Measurements from ENCODE around the gene KRT3. TPM values are rescaled to one million over a fixed set of nuclear protein-coding genes. Genes with fewer than 3 reads are reported as not detected.

The KRT3 gene
- total and polyA plus RNA-seq, 9 of the 15 experiments (the other 6 are each of a cell fraction or from before 2014, with no cell fraction given): not detected

DNA sequence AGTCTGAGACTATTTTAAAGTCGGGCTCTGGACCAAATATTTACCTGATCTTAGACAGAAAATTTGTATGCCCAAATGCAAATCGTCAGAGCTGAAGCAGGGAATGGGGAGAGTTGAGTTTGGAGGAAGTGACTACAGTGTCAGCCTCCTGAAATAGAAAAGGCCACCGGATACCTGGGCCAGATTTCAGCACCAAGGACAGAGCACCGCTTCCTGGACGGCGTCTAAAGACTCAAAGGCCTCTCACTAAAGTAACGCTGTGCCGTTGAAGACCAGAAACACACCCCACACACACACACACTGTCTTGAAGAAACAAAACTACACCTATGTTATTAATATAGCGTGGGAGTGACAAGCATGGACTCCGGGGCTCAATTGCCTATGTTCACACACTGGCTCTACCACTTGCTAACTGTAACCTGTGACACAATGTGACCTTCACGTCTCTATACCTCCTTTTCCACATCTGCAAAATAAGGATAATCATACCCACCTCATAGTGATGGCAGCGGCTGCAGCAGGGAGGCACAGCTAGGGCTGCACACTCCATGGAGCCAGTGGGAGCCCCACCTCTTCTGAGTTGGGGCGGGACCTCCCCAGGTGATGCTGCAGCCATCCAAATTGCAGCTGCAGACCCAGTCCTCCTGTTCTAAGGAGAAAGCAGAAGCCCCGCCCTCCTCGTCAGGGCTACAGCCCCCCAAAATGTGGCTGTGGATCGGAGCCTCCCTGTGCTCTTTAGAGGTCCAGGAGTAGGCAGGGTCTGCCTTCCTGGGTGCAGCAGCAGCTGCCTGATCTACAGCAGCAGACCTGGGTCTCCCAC is 54.3 kb downstream of the KRT3 start (continued):
- TF ChIP-seq, protein P1, sequence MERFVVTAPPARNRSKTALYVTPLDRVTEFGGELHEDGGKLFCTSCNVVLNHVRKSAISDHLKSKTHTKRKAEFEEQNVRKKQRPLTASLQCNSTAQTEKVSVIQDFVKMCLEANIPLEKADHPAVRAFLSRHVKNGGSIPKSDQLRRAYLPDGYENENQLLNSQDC (CRISPR knock-in tag; IDR thresholded peaks at IDR 0.05): no peak
- 0 out of 2 replicates have a peak, but pooled peaks have one; percentile 24 for TF ChIP-seq ZNF134 (CRISPR knock-in tag; conservative IDR thresholded peaks at IDR 0.05)
- TF ChIP-seq GABPB1 (CRISPR knock-in tag; IDR thresholded peaks at IDR 0.05): 0 out of 2 replicates have a peak, but pooled peaks have one; percentile 26
- TF ChIP-seq, protein P2, sequence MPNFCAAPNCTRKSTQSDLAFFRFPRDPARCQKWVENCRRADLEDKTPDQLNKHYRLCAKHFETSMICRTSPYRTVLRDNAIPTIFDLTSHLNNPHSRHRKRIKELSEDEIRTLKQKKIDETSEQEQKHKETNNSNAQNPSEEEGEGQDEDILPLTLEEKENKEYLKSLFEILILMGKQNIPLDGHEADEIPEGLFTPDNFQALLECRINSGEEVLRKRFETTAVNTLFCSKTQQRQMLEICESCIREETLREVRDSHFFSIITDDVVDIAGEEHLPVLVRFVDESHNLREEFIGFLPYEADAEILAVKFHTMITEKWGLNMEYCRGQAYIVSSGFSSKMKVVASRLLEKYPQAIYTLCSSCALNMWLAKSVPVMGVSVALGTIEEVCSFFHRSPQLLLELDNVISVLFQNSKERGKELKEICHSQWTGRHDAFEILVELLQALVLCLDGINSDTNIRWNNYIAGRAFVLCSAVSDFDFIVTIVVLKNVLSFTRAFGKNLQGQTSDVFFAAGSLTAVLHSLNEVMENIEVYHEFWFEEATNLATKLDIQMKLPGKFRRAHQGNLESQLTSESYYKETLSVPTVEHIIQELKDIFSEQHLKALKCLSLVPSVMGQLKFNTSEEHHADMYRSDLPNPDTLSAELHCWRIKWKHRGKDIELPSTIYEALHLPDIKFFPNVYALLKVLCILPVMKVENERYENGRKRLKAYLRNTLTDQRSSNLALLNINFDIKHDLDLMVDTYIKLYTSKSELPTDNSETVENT (CRISPR knock-in tag; IDR thresholded peaks at IDR 0.05): no peak
- TF ChIP-seq, protein P3, sequence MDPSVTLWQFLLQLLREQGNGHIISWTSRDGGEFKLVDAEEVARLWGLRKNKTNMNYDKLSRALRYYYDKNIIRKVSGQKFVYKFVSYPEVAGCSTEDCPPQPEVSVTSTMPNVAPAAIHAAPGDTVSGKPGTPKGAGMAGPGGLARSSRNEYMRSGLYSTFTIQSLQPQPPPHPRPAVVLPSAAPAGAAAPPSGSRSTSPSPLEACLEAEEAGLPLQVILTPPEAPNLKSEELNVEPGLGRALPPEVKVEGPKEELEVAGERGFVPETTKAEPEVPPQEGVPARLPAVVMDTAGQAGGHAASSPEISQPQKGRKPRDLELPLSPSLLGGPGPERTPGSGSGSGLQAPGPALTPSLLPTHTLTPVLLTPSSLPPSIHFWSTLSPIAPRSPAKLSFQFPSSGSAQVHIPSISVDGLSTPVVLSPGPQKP (CRISPR knock-in tag; IDR thresholded peaks at IDR 0.05): no peak
- TF ChIP-seq ZNF212 (CRISPR knock-in tag; IDR thresholded peaks at IDR 0.05): no peak
- TF ChIP-seq RCOR1 (IDR thresholded peaks at IDR 0.05; ENCODE audit: borderline replicate concordance in 1 of 2, low read depth in 2 of 2, low read length in 2 of 2): peak in 1 of 2 experiments; percentile 55; a peak in 1 of 4 replicates
- no peak for TF ChIP-seq ZNF274 (IDR thresholded peaks at IDR 0.05; ENCODE audit: borderline replicate concordance, low read depth, low read length)
- 0 out of 2 replicates have a peak, but pooled peaks have one; percentile 29 for TF ChIP-seq ELF4 (CRISPR knock-in tag; IDR thresholded peaks at IDR 0.05)
- TF ChIP-seq GABPA (tag; conservative IDR thresholded peaks at IDR 0.05; ENCODE audit: low read depth): peak; percentile 35
- TF ChIP-seq TEAD4 (IDR thresholded peaks at IDR 0.05; ENCODE audit: low read length): no peak
- TF ChIP-seq TEAD4 (CRISPR knock-in tag; IDR thresholded peaks at IDR 0.05; ENCODE audit: borderline replicate concordance): no peak
- 0 out of 2 replicates have a peak, but pooled peaks have one; percentile 36 for TF ChIP-seq SMAD4 (CRISPR knock-in tag; conservative IDR thresholded peaks at IDR 0.05)
- TF ChIP-seq SPI1 (IDR thresholded peaks at IDR 0.05; ENCODE audit: borderline replicate concordance, low read depth, low read length): 0 out of 2 replicates have a peak, but pooled peaks have one; percentile 2
- peak; percentile 84 for TF ChIP-seq ZNF766 (CRISPR knock-in tag; conservative IDR thresholded peaks at IDR 0.05)
- no peak for TF ChIP-seq PHF20 (IDR thresholded peaks at IDR 0.05; ENCODE audit: partially characterized antibody)
- TF ChIP-seq, protein P4, sequence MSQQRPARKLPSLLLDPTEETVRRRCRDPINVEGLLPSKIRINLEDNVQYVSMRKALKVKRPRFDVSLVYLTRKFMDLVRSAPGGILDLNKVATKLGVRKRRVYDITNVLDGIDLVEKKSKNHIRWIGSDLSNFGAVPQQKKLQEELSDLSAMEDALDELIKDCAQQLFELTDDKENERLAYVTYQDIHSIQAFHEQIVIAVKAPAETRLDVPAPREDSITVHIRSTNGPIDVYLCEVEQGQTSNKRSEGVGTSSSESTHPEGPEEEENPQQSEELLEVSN (IDR thresholded peaks at IDR 0.05; ENCODE audit: borderline replicate concordance in 1 of 2, extremely low read depth in 1 of 2, insufficient read depth in 1 of 2, insufficient read length in 1 of 2, low read depth in 1 of 2, low read length in 1 of 2, poor library complexity in 1 of 2, severe bottlenecking in 1 of 2): no peak
- peak; percentile 63; the same call in 1 of the 2 replicates for TF ChIP-seq ZNF175 (CRISPR knock-in tag; IDR thresholded peaks at IDR 0.05; ENCODE audit: low read depth)
- TF ChIP-seq POLR2G (IDR thresholded peaks at IDR 0.05; ENCODE audit: low read depth, low read length): no peak
- TF ChIP-seq, protein P5, sequence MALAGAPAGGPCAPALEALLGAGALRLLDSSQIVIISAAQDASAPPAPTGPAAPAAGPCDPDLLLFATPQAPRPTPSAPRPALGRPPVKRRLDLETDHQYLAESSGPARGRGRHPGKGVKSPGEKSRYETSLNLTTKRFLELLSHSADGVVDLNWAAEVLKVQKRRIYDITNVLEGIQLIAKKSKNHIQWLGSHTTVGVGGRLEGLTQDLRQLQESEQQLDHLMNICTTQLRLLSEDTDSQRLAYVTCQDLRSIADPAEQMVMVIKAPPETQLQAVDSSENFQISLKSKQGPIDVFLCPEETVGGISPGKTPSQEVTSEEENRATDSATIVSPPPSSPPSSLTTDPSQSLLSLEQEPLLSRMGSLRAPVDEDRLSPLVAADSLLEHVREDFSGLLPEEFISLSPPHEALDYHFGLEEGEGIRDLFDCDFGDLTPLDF (CRISPR knock-in tag; IDR thresholded peaks at IDR 0.05): 0 out of 2 replicates have a peak, but pooled peaks have one; percentile 38
